Stimulated activated CD4-positive, alpha-beta T cell treated with anti-CD3 and anti-CD28 coated beads, Interleukin-1b, Interleukin-23, amount 100 ng/mL, for 4 hours (primary cell): Measurements from ENCODE around the gene NRIP2.

Source experiments
- DNase-seq, 2 donors: peaks; one replicate each; pipeline ENCODE4 v3.0.0-alpha.2; 2020; ENCODE audit warnings: low read depth in 2 of 2

Gene NRIP2

GRCh38 chr12:2845280-2845679 lies 10.4 kb upstream of the NRIP2 start:
- no peak for DNase-seq

- no peak for DNase-seq
Measured at GRCh38 chr12:2844786-2845185, 10.0 kb upstream of the NRIP2 start.

DNA sequence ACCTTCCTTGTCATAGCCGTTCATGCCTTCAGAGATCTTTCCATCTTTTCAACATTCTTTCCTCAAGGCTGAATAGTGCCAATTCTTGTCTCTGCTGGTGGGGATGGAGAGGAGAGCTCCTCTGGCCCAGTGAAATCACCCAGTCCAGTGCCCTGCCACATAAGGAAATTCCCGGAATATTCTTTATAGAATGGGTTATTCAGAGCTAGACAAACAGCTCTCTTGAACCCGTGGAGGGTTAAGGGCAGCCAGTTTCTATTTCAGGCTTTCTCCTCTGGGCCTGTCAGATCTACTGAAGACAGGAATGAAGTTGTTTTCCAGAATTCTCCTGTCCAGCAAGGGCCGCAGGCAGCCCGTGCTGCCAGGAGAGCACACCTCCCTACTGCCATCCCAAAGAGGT lies 8.1 kb upstream of the NRIP2 start:
- no peak for DNase-seq

- DNase-seq, result no peak
Measured at GRCh38 chr12:2841056-2841650, 6.3 kb upstream of the NRIP2 start.

DNA sequence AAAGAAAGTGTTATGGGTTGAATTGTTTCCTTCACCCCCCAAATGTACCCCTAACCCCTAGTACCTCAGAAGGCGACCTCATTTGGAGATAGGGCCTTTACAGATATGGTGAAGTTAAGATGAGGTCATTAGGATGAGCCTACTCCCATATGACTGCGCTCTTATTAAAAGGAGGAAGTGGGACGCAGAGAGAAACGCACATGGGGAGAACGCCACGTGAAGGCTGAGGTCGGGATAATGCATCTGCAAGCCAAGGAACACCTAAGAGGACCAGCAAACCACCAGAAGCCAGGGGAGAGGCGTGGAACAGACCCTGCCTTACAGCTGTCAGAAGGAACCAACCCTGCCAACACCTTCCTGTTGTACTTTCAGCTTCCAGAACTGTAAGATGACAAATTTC lies 1.7 kb upstream of the NRIP2 start:
- DNase-seq, result no peak

DNA sequence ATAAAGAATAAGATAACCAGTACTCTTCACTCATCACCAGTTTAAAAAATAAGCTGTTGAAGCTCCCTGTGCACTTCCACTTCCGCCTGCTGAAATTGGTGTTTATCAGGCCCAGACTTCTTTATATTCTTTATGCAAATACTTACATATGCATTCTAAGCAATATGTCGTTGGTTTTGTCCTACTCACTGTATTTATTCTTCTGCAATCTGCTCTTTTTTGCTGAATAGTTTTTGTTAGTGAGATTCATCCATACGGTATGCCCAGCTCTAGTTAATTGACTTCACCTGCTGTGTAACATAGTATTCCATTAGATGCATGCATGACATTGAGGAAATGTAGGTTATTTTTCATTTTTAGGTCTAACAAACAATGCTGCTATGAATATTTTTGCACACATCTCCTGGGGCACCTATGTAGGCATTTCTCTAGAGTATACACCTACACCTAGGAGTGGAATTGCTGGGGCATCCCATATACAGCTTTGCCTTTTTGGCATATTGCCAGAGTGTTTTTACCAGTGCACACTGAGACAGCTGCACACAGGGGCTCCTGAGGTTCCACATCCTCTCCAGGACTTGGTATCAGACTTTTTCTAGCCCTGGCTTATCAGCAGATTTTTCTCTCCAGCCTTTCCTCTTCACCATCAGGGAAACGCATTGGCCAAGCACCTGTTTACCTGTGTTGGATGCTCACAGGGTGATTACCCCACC lies 1.0 kb upstream of the NRIP2 start:
- no peak for DNase-seq

- DNase-seq, result no peak
Measured at GRCh38 chr12:2833810-2834209, 1.0 kb downstream of the NRIP2 start.

DNA sequence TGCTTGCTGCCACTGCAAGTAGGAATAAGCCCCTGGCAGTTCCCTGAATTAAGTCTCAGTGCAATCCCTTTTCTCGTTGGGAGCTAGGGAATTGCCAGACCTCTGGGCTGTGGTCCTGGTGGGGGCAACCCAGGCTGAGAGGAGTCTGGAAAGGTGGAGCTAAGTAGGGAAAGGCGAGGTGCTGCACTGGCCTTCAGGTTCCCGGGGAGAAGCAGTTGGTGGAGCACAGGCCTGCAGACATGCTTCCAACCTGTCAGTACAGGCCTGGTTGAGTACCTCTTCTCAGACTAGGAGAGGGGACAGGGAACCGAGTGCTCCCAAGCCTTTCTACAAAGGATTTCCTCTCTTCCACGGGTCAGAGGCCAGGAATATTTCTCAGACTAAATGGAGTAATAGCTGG lies 1.5 kb downstream of the NRIP2 start:
- no peak for DNase-seq

DNA sequence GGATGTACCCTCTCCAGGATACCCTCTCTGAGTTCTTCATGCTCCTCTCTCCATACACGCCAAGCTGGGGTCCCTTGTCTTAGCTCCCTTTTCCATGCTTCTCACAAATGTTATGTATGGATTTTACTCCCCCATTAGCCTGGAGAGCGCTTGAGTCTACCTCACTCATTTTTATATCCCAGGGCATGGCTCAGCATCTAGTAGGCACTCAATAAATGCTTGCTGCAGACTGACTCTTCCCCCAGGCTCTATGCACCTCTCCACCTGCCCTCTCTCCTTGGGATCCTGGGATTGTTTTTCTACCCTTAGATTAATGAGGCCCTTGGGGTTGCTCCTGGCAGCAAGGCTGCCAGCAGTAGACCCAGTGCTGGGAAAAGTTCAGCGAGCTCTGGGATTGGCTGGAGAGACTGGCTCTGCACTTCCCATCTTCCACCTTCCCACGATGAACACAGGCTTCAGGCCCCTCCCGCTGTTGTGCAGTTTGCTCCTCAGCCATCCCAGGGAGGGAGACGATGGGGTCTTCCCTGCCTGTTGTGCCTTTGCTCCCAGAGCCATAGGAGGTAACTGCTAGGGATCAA lies 2.2 kb downstream of the NRIP2 start:
- DNase-seq, result no peak

DNA sequence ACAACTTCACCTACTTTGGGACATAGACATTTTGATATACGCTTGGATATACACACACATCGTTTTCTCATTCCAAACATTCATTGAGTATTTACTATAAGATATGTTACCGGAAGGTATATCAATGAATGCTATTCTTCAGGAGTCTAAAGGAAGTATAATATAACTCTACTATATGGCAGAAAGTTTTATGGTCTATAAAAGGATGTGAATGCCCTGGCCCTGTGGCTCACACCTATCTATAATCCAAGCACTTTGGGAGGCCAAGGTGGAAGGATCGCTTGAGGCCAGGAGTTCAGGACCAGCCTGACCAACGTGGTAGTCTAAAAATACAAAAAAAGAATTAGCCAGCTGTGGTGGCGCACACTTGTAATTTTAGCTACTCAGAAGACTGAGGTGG lies 5.6 kb downstream of the NRIP2 start:
- no peak for DNase-seq

- DNase-seq, result no peak
Measured at GRCh38 chr12:2826721-2827515, 7.9 kb downstream of the NRIP2 start.

DNA sequence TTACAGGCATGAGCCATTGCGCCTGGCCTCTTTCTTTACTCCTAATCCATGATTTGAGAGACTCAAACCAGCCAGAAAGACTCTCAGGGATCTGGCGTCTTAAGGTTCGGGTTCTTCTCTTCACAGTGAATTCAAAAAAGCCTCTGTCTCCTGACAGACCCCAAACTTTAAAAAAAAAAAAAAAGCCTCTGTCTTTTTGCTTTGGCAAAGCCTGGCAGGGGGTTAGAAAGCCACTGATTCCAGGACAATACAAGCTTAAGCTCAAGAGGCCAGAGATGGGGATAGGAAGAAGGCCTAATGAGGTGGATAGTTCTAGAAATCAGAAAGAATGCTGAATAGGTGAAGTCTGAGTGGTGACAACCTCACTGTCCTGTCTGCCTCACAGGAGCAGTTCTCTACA lies 8.8 kb downstream of the NRIP2 start:
- no peak for DNase-seq

DNA sequence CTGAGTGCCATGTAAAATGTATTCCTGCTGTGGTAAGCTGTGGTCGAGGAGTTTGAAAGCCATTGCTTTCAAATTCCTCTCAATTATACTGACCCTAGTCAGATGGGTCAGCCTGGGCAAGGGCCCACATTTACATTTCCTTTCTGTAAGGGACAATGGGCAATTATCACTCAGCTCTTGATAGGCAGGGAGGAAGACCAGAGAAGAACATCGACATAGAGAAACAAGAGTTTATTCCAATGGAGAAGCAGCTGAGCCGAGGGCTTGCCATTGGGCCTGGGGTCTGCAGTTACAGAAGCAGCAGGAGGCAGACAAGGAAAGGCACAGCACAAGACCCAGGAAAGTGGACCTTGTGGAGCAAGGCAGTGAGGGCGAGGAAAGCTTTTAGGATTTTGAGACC lies 9.7 kb downstream of the NRIP2 start:
- no peak for DNase-seq

DNA sequence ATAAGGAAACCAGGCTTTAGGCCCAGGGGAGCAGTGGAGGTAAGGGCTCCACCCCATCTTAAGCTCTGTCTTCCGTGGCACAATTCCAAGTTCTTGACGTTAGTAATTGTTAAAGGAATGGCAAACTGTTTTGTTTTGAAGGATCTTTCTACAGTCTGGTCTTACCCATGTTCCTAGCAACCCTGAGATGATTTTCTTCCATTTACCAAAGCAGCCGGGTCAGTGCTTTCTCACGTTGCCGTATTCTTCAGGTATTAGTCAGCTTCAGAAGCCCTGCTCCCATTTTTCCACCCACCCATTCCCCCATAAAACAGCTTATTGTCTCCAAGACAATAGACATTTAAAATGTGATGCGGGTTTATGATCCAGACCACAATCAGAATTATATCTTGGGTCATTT lies 10.3 kb downstream of the NRIP2 start:
- DNase-seq, result no peak

- DNase-seq, result no peak
Measured at GRCh38 chr12:2823483-2823882, 11.4 kb downstream of the NRIP2 start.

DNA sequence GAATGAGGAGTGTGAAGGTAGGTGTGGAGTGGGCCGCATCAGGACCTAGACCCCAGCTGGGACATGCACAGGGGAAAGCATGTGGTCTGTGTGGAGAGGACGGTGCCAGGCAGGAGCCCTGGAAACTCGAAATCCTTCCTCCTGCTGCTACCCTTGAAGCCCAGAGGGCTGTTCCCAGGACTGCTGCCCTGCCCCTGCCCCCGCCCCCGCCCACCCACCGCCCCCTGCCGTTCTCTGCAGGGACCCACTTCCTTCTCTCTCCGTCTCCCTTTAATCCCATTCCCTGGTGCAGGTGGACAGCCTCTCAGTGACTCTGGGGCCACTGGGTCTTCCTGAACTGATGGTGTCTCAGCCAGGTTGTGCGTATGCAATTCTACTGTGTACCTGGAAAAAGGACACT lies 14.4 kb downstream of the NRIP2 start:
- DNase-seq, result no peak

DNA sequence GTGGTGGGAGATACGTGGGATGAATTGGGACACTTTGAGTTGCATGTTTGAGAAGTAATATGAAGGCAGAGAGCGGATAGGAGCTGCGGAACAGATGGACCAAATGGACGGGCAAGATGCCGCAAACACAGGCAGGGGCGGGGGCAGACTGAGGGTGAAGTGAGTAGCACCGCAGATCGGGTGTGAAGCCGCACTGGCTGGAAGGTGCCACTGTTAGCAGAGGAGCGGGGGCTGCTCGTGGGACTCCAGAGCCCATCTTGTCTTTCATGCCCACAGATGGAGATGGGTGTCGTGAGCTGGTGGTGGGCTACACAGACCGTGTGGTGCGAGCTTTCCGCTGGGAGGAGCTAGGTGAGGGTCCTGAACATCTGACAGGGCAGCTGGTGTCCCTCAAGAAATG lies 15.0 kb downstream of the NRIP2 start:
- no peak for DNase-seq

DNA sequence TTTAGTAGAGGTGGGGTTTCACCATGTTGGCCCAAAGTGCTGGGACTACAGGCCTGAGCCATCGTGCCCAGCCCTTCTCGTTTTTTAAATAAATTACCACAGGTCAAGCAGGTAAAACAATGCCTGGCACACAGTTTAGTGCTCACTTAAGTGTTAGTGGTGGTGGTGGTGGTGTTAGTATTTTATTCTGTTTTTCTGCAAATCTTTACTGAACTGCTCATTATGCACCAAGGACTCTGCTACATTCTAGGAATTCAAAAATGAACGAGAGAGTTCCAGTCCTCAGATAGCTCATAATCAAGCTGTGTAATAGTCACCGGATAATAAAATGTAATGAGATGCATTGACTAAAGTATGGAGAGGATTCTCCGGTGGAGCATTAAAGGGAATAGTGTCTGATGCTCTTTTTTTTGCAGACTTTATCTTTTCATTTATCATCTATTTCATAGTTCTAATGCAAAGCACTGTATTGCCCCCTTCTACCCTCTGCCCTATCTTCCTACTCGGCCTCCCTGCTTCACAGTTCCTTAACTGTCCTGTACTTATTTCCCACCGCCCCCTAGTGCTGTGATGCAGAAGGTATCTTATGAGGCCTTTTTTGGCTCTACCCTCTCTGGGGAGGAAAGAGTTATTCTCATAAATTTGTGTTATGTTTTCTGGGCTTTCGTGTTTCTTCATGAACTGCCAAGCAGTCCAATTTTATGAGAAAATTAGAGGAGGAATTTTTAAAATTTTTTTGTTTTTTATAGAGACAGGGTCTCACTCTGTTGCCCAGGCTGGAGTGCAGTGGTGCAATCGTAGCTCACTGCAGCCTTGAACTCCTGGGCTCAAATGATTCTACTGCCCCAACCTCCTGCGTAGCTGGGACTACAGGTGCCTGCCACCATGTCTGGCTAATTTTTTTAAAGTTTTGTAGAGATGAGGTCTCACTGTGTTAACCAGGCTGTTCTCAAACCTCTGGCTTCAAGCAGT lies 21.3 kb downstream of the NRIP2 start:
- DNase-seq, result no peak

DNA sequence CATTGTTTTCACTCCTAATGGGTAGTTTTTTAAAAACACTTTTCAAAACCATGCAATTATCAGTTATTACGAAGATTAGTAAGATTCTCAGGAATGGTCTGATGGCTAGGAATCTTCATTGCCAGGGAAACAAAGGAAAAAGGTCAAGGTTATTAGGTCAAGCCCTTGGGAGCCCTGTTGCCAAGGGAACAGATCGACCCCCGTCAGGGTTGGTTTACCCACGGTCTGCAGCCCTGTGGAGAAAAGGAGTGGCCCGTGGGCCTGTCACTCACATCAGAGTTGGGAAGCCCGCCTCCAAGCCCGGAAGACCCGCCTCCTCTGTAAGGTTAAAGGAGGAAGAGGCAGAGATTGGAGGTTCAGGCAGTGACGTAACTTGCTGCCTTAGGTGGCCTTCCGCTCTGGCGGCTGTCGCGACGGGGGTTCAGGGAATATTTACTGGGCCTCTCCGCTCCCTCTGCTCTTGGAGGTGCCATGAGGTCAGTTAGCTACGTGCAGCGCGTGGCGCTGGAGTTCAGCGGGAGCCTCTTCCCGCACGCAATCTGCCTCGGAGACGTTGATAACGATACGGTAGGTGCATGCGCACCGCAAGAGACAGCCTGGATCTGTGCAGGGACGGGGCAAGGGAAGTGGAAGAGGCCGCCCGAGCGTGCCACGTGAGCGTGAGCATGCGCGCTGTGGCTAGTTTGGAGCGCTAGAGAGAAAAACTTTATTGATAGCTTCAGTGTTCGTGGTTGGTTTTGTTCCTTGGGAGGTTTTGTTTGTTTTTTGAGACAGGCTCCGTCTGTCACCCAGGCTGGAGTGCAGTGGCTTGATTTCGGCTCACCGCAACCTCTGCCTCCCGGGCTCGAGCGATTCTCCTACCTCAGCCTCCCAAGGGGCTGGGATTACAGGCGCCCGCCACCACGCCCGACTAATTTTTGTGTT lies 22.3 kb downstream of the NRIP2 start, which contains the start of gene ITFG2:
TSS of gene ITFG2 (plus strand) at position 379 of the 924 bp plus-strand sequence. CDS start at position 472, 93 bp downstream.
- DNase-seq, result peak; percentile 90 to 91

DNA sequence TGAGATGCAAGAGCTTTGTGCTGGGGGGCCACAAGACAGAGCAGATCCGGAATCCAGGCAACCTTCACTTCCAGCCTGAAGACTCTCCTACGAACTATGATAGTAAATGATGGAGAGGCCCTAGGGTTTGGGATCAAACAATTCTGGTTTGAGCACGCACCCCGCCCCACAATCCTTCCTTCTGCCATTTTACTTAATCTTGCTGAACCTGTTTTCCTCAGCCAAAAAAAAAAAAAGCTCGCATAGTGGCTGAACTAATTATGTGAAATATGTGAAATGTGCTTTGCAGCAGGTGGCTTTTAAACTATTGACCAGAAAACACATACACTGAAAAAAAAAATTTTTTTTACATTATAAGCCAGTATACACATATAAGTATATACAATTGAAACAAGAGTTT lies 23.0 kb downstream of the NRIP2 start:
- no peak for DNase-seq
